ENCODE data around the gene HCRT.

The HCRT gene

DNA sequence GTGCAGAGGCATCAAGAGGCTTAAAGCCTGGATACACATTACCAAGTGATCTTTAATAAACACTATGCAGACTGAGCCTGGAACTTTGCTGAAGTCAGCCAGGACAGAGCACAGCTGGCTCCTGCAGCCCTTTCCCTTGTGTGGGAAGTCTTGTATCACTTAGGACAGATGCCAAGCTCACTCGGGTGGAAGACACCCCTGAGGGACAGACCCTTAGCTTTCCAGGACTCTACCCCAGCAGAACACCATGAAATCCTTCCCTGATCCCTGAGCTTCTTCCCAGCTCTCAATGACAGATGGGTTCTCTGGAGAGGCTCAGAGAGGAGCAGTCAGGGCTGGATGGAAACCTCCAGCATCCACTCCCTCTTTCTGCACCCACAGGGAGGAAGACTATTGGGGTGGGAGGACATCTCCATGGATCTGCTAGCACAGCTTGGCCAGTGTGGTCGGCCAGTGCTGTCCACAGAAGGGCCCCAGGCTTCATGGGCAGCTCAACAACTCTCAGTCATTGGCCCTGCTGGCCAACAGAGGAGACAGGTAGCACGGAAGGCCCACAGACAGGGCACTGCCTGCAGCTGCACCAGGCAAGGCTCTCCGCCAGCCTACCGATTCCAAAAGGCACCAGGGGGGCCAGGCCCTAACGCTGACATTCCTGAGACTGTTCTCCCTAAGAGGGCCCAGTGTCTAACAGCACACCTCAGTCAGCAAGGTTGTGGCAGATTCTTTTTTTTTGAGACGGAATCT is 46.3 kb downstream of the HCRT start:
- DNase-seq (ENCODE audit: low spot score) = no peak

GRCh38 chr17:42136654-42137051 is 48.6 kb downstream of the HCRT start:
- DNase-seq (ENCODE audit: low spot score) = no peak

DNA sequence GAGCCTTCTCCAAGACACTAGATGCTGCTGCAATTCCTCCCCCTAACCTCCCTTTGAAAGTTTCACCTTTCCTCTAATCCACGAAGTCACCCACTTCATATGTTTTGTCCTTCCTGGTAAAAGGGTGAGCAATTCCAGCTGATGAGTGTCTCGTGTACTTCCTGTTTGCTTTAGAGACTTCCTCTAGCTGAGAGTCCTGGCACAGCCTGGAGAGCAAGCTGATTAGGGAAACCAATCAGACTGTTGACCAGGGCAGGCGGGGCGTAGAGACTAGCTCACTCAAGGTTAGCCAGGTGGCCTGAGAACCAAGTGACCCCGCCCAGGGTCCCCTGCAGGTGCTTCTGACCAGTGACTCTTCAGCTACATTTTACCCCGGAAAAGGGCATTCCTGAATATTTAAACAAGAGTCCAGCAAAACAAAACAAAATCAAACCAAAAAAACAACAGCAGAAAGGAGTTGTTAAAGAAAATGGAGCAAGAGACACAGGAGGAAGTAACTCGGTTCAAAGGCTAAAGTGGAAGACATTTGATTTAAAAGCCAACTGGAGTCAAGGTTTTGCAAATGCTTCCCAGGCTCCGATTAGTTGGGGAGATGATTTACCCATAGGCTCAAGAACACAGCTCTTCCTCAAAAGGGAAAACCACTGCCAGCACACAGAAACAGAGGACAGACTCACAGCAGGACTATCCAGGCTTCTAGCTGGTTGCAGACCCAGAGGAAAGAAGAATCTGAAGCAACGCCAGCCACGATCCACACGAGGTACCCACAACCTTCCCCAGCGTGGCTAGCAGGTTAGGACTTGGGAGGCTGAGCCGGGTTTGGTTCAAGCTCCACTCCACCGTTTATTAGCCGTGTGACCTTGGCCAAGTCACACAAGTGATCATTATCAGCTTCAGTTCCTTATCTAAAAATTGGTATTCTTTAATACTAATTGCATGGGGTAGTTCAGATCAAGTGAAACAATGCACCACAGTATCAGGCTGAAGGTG is 49.3 kb downstream of the HCRT start:
- no peak for DNase-seq (ENCODE audit: low spot score)

DNA sequence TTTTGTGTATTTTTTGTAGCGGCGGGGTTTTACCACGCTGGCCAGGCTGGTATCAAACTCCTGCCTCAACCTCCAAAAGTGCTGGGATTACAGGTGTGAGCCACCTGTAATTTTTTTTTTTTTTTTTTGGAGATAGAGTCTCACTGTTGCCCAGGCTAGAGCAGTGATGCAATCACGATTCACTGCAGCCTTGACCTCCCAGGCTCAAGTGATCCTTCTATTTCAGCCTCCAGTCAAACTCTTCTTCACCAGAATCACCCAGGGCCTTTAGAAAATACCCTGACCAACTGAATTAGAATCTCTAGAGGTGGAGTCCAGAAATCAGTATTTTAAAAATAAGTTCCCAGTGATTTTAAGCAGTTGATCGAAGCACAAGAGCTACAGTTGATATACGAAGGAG is 50.1 kb downstream of the HCRT start:
- no peak for DNase-seq (ENCODE audit: low spot score)

All from cerebellar cortex (tissue), 1 donor.